ENCODE measurements around the gene OR2H1. TPM values are rescaled to one million over a fixed set of nuclear protein-coding genes. Genes with fewer than 3 reads are reported as not detected.

OR2H1 gene
- total RNA-seq, 4 donors from 2014 or later = not detected

DNA sequence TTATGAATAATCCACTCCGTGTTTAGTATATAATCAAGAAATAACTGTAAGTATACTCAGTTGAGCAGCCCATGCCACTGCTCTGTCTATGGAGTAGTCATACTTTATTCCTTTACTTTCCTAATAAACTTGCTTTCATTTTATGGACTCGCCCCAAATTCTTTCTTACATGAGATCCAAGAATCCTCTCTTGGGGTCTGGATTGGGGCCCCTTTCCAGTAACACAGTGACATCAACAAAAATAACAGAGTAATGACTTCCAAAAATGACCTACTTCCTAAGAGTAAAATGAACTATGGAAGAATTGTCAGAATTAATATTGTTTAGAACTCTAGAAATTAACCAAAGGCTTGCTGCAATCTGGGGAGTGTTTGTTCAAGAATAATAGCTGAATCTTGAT is 8.8 kb downstream of the OR2H1 start:
- TF ChIP-seq, protein P1, sequence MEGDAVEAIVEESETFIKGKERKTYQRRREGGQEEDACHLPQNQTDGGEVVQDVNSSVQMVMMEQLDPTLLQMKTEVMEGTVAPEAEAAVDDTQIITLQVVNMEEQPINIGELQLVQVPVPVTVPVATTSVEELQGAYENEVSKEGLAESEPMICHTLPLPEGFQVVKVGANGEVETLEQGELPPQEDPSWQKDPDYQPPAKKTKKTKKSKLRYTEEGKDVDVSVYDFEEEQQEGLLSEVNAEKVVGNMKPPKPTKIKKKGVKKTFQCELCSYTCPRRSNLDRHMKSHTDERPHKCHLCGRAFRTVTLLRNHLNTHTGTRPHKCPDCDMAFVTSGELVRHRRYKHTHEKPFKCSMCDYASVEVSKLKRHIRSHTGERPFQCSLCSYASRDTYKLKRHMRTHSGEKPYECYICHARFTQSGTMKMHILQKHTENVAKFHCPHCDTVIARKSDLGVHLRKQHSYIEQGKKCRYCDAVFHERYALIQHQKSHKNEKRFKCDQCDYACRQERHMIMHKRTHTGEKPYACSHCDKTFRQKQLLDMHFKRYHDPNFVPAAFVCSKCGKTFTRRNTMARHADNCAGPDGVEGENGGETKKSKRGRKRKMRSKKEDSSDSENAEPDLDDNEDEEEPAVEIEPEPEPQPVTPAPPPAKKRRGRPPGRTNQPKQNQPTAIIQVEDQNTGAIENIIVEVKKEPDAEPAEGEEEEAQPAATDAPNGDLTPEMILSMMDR (IDR thresholded peaks at IDR 0.05; ENCODE audit: low read depth) = no peak

DNA sequence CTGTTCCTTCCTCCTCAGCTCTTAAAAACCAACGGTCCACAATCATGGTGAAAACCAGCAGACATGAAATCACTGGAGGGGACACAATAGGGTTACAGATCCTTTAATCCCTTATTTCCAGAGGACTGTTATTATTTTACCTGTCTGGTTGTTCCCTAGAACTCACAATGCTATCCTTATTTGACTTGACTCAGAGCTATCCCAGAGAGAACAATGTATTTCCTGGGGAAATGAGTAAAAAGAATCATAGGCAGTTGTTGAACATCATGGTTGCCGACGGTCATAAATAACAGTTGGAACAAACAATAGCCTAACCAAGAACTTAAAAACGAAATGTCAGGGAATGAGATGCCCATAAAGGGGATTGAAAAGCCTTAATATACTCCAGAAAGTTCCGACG is 9.3 kb downstream of the OR2H1 start:
- TF ChIP-seq, protein P1 (IDR thresholded peaks at IDR 0.05; ENCODE audit: low read depth) = no peak

DNA sequence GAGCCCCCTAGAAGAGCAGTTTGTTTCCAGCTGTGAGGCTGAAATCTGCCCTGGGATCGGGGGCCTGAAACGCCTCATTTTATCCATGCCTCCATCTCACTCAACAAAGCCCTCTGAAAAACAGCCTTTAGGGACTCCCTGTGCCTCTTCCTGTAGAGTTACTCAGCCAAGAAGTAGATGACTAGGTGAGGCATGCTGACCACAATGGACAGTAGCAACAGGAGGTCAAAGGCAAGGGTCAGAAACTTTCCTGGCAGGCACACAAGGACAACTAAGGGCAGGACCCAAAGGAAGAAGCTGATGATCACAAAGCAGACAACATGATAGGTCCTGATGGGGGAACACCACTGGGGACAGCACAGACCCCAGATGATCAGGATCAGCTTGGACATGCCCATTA is 18.0 kb downstream of the OR2H1 start:
- TF ChIP-seq, protein P1 (IDR thresholded peaks at IDR 0.05; ENCODE audit: low read depth) = no peak

DNA sequence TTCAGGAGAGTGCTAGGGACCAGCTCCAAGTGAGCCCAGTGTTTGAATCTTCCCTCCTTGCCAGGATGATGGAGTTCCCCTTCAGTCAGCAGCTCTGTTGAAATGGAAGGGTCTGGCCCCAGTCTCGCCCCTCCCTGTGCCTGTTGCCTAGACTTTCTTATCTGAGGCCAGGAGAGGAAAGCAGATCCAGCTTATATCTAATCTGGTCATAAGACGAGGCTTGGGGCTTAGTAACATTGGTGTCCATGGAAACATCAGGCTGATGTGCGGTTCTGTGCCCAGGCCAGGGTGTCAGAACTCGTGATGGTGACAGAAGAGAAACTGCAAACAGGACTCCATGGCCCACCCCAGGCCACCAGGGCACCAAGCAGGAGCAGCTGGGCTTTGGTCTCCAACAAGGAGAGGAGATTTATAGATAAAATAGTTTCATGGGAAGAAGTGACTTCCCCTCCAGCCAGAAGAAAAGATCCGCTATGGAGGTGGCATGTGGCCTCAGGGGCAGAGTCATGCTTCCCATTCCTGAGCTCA is 21.0 kb downstream of the OR2H1 start:
- TF ChIP-seq, protein P1 (IDR thresholded peaks at IDR 0.05; ENCODE audit: low read depth) = no peak

DNA sequence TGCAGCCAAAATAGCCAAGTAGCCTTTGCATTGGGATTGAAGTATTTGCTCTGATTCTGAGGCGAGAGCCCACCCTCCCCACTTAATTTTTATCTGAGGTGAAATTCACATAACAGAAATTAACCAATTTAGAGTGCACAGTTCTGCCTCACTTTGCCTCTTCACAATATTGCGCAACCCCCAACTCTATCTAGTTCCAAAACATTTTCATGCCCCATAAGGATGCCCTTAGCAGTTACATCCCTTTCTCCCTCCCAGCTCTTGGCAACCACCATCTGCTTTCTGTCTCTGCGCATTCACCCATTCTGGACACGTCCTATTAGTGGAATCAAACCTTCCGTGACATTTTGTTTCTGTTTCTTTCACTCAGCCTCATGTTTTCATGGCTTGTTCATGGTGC is 21.8 kb downstream of the OR2H1 start:
- TF ChIP-seq, protein P1 (IDR thresholded peaks at IDR 0.05; ENCODE audit: low read depth) = no peak

DNA sequence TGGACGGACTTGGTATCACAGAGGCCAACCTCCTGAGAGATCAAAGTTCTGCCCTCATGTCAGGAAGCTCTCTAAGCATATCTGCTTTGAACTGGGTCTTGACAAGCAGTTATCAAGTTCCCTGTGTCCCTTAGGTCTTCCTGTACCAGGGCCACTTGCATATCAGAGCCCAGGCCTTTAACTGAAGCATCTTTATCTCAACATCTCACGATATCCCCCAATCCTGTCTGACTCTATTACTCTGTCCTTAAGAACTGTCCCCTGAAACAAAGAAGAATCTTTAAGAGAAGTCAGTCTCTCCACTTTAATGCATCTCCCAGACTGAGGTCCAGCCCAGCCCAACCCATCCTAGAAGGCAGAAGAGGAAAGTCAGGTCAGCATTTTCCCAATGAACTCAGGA is 22.6 kb downstream of the OR2H1 start:
- TF ChIP-seq, protein P1 (IDR thresholded peaks at IDR 0.05; ENCODE audit: low read depth) = no peak

DNA sequence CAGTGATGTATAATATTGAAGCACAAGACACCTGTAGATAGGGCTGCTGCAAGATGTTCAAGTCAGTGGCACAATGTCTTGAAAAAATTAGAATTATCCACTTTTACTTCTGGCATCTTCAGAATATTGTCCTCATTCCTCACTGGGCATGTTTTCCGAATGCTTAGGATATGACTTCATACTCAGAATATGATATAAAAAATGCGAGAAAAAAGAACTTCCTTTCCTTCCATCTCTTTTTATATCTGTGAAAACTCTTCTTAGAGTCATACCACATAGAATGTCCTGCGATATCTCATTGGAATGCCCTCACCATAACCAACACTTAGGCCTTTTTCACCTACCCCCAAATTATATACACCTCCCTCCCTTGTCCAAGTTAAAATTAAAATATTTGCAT is 26.2 kb downstream of the OR2H1 start:
- TF ChIP-seq, protein P1 (IDR thresholded peaks at IDR 0.05; ENCODE audit: low read depth) = no peak

Measured in subcutaneous adipose tissue (tissue), 4 donors.